HG03280 (cell line): ENCODE data around the gene CACNG3.

Source experiments
- ATAC-seq: cut with Tn5 transposase; IDR thresholded peaks from one replicate; pipeline ENCODE4 v1.9.1; 2021; ENCODE audit warnings: mild to moderate bottlenecking, moderate library complexity; ENCODE audit not compliant: unreplicated experiment

CACNG3 gene

GRCh38 chr16:24381470-24382118 lies 125.5 kb downstream of the CACNG3 start:
- no peak for ATAC-seq

- no peak for ATAC-seq
Observed at GRCh38 chr16:24382762-24383407, 126.8 kb downstream of the CACNG3 start.

- ATAC-seq: no peak
Observed at GRCh38 chr16:24394341-24394740, 138.2 kb downstream of the CACNG3 start.

GRCh38 chr16:24396350-24397271 lies 140.5 kb downstream of the CACNG3 start:
- no peak for ATAC-seq

GRCh38 chr16:24409045-24409444 lies 152.9 kb downstream of the CACNG3 start:
- no peak for ATAC-seq
